AG08396 (cell line): ENCODE data around the gene ADAMTS6.
"Not testable (repeated sequence)": the region's sequence is repeated elsewhere in the genome, so short reads cannot be mapped to it uniquely, and the experiment has no call there.

Source experiments
- DNase-seq: peaks from one replicate; pipeline ENCODE4 v3.0.0; 2012; ENCODE audit warnings: low spot score, mixed read lengths

The ADAMTS6 gene

GRCh38 chr5:65197531-65198455 is 283.9 kb downstream of the ADAMTS6 start:
- DNase-seq = no peak

GRCh38 chr5:65194871-65195270 is 286.8 kb downstream of the ADAMTS6 start:
- DNase-seq = no peak

GRCh38 chr5:65192331-65192730 is 289.4 kb downstream of the ADAMTS6 start:
- DNase-seq = no peak

- DNase-seq = no peak
These were observed 290.1 kb downstream of the ADAMTS6 start for GRCh38 chr5:65191554-65192135.

- peak; percentile 58 for DNase-seq
These were observed 291.2 kb downstream of the ADAMTS6 start for GRCh38 chr5:65190328-65191053.

- no peak for DNase-seq
These were observed 295.0 kb downstream of the ADAMTS6 start for GRCh38 chr5:65186646-65187227.

GRCh38 chr5:65185468-65185867 is 296.3 kb downstream of the ADAMTS6 start:
- DNase-seq = no peak

GRCh38 chr5:65184780-65185179 is 296.9 kb downstream of the ADAMTS6 start:
- no peak for DNase-seq

GRCh38 chr5:65174231-65174630 is 307.5 kb downstream of the ADAMTS6 start:
- DNase-seq = not testable (repeated sequence)

- DNase-seq = no peak
These were observed 308.6 kb downstream of the ADAMTS6 start for GRCh38 chr5:65173130-65173525.

GRCh38 chr5:65172486-65173129 is 309.1 kb downstream of the ADAMTS6 start:
- no peak for DNase-seq

- no peak for DNase-seq
These were observed 310.1 kb downstream of the ADAMTS6 start for GRCh38 chr5:65171645-65172044.

GRCh38 chr5:65163698-65164097 is 318.0 kb downstream of the ADAMTS6 start:
- DNase-seq = peak; percentile 77

- DNase-seq = no peak
These were observed 320.1 kb downstream of the ADAMTS6 start for GRCh38 chr5:65161655-65162054.

GRCh38 chr5:65157906-65158603 is 323.7 kb downstream of the ADAMTS6 start:
- no peak for DNase-seq

GRCh38 chr5:65156933-65157332 is 324.8 kb downstream of the ADAMTS6 start:
- DNase-seq = no peak

- no peak for DNase-seq
These were observed 329.6 kb downstream of the ADAMTS6 start for GRCh38 chr5:65152131-65152530.

- DNase-seq = no peak
These were observed 330.1 kb downstream of the ADAMTS6 start for GRCh38 chr5:65151614-65152013.

- no peak for DNase-seq
These were observed 331.0 kb downstream of the ADAMTS6 start for GRCh38 chr5:65150599-65151304.

GRCh38 chr5:65149827-65150226 is 331.9 kb downstream of the ADAMTS6 start:
- no peak for DNase-seq
